Stimulated activated CD8-positive, alpha-beta memory T cell treated with anti-CD3 and anti-CD28 coated beads, Interleukin-2, amount 100 ng/mL, for 1 hour (primary cell): ENCODE measurements around the gene ACACA.

ENCODE experiments used
- DNase-seq, 2 donors: peaks; one replicate each; pipeline ENCODE4 v3.0.0-alpha.2; 2020; ENCODE audit warnings: low read depth in 2 of 2

ACACA gene

DNA sequence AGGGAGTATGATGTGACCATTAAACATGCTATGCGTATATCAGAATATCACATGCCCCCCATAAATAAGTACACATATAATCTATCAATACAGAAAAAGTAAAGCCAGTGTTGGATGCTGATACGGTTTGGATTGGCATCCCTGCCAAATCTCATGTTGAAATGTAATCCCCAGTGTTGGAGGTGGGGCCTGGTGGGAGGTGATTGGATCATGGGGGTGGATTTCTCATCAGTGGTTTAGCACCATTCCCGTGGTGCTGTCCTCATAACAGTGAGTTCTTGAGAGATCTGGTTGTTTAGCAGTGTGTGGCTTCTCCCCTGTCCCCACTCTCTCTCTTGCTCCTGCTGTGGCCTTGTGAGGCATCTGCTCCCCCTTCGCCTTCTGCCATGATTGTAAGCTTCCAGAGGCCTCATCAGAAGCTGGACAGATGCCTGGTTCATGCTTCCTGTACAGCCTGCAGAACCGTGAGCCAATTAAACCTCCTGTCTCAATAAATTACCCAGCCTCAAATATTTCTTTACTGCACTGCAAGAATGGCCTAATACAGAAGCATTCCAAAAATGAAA lies 369.0 kb downstream of the ACACA start:
- DNase-seq = no peak
